ENCODE measurements around the gene ZNF211.

GRCh38 chr19:57587529-57587928 is 45.4 kb upstream of the ZNF211 start:
- TF ChIP-seq CTCF (IDR thresholded peaks at IDR 0.05 in 8 of 11, conservative IDR thresholded peaks at IDR 0.05 in 3 of 11) (no peak), POLR2A (IDR thresholded peaks at IDR 0.05) (no peak), POLR2AphosphoS5 (IDR thresholded peaks at IDR 0.05) (no peak)
